HEK293 (cell line): ENCODE results near the gene MED19.

ENCODE experiments used
- CTCF ChIA-PET: fragments of 350-600 bp; formaldehyde crosslinking; extraction: SDS; loops from one replicate; lab custom pipeline; 2021; ENCODE audit warnings: antibody characterized with exemption; lab: Yijun Ruan, JAX
- POLR2A ChIA-PET: fragments of 300-600 bp; formaldehyde crosslinking; extraction: SDS; loops from one replicate; lab custom pipeline; 2020; ENCODE audit warnings: antibody characterized with exemption, inconsistent platforms; lab: Yijun Ruan, JAX
- H3K27ac ChIP-seq: fragments of 200-500 bp; sonication (Bioruptor generic); 2 replicates; pipeline ENCODE4 v1.5.1; 2014; ENCODE audit warnings: low read depth, low read length, control low read depth, inconsistent platforms; ENCODE audit errors: extremely low read depth
- H3K36me3 ChIP-seq, 2 experiments: fragments of 200-500 bp in 1 of 2; sonication (Bioruptor generic) in 1 of 2; 1 replicate in 1 of 2; 2 replicates in 1 of 2; pipeline ENCODE4 v1.5.1; 2014 to 2017; ENCODE audit warnings: inconsistent platforms in 2 of 2, low read length in 2 of 2; ENCODE audit not compliant: control insufficient read depth in 2 of 2, insufficient read depth in 1 of 2
- H3K4me1 ChIP-seq: fragments of 200-500 bp; sonication (Bioruptor generic); 2 replicates; pipeline ENCODE4 v1.5.1; 2014; ENCODE audit warnings: mild to moderate bottlenecking, low read length, inconsistent platforms; ENCODE audit not compliant: control insufficient read depth, insufficient read depth
- H3K4me3 ChIP-seq: 2 replicates; pipeline ENCODE4 v1.5.1; 2011; ENCODE audit warnings: low read depth, mild to moderate bottlenecking, control low read depth, low read length, moderate library complexity
- H3K9me3 ChIP-seq: fragments of 200-500 bp; sonication (Bioruptor generic); 2 replicates; pipeline ENCODE4 v1.5.1; 2014; ENCODE audit warnings: low read depth, low read length, inconsistent platforms; ENCODE audit not compliant: control insufficient read depth, insufficient read depth
- CTCF ChIP-seq: fragments of 450-650 bp; formaldehyde crosslinking; IDR thresholded peaks from 2 replicates; pipeline ENCODE4 v1.5.1; 2016; ENCODE audit warnings: missing biosample characterization, missing genetic modification characterization
- HOXD13 ChIP-seq: sonication (generic); formaldehyde crosslinking; IDR thresholded peaks from 2 replicates; pipeline ENCODE4 v1.8.0; 2022; ENCODE audit warnings: missing genetic modification reagents, borderline replicate concordance
- MEIS1 ChIP-seq: sonication (generic); formaldehyde crosslinking; IDR thresholded peaks from 2 replicates; pipeline ENCODE4 v1.8.1; 2022; ENCODE audit warnings: missing genetic modification reagents, mild to moderate bottlenecking, borderline replicate concordance
- OVOL3 ChIP-seq: fragments of 450-650 bp; formaldehyde crosslinking; IDR thresholded peaks from 2 replicates; pipeline ENCODE4 v1.5.1; 2016; ENCODE audit warnings: missing biosample characterization, missing genetic modification characterization
- YY2 ChIP-seq: fragments of 450-650 bp; formaldehyde crosslinking; IDR thresholded peaks from 2 replicates; pipeline ENCODE4 v1.5.1; 2016; ENCODE audit warnings: missing biosample characterization, missing genetic modification characterization
- ZBTB11 ChIP-seq: fragments of 450-650 bp; formaldehyde crosslinking; conservative IDR thresholded peaks from 2 replicates; pipeline ENCODE4 v1.5.1; 2016; ENCODE audit warnings: low read depth, missing biosample characterization, missing genetic modification characterization
- ZIC2 ChIP-seq: fragments of 450-650 bp; formaldehyde crosslinking; IDR thresholded peaks from 2 replicates; pipeline ENCODE4 v1.5.1; 2016; ENCODE audit warnings: missing biosample characterization, missing genetic modification characterization
- ZNF10 ChIP-seq: fragments of 450-650 bp; formaldehyde crosslinking; IDR thresholded peaks from 2 replicates; pipeline ENCODE4 v1.5.1; 2017; ENCODE audit warnings: missing biosample characterization, missing genetic modification characterization
- ZNF280C ChIP-seq: fragments of 450-650 bp; formaldehyde crosslinking; IDR thresholded peaks from 2 replicates; pipeline ENCODE4 v1.5.1; 2016; ENCODE audit warnings: missing biosample characterization, missing genetic modification characterization
- ZNF280D ChIP-seq: fragments of 450-650 bp; formaldehyde crosslinking; IDR thresholded peaks from 2 replicates; pipeline ENCODE4 v1.5.1; 2016; ENCODE audit warnings: missing biosample characterization, missing genetic modification characterization
- ZNF37A ChIP-seq: fragments of 450-650 bp; IDR thresholded peaks from 2 replicates; pipeline ENCODE4 v1.5.1; 2018; ENCODE audit warnings: missing biosample characterization, missing genetic modification characterization
- ZNF626 ChIP-seq: fragments of 450-650 bp; sonication (Bioruptor Pico); formaldehyde crosslinking; IDR thresholded peaks from 2 replicates; pipeline ENCODE4 v1.5.1; 2018; ENCODE audit warnings: missing biosample characterization, missing genetic modification characterization, inconsistent platforms
- ZNF677 ChIP-seq: fragments of 450-650 bp; IDR thresholded peaks from 2 replicates; pipeline ENCODE4 v1.5.0; 2018; ENCODE audit warnings: missing biosample characterization, mild to moderate bottlenecking, missing genetic modification characterization, moderate library complexity

The MED19 gene

GRCh38 chr11:57758174-57758573 is 46.2 kb upstream of the MED19 start:
- H3K36me3 ChIP-seq, result no peaks in the 10 kb centered on the region
- H3K4me1 ChIP-seq, result no peaks in the 10 kb centered on the region
- H3K4me3 ChIP-seq, result no peak overlapping the region
- H3K27ac ChIP-seq, result no peak overlapping the region
- CTCF ChIA-PET, result interaction anchor here (1.0 to 10.5 kb wide), 2 partner anchors 30 to 43 kb away, joined by 4 to 151 read pairs; no protein-coding TSS in a partner anchor
- TF ChIP-seq ZNF626 (tag by site-specific recombination), result no peak
- TF ChIP-seq, all 188 proteins: peak for 0
- H3K9me3 ChIP-seq, result no peaks in the 10 kb centered on the region
- POLR2A ChIA-PET, result no interaction called here

GRCh38 chr11:57752954-57753353 is 40.9 kb upstream of the MED19 start:
- no peaks in the 10 kb centered on the region for H3K4me1 ChIP-seq
- no peaks in the 10 kb centered on the region for H3K9me3 ChIP-seq
- POLR2A ChIA-PET, result no interaction called here
- H3K27ac ChIP-seq, result no peak overlapping the region
- TF ChIP-seq ZNF280D (tag by site-specific recombination) (no peak), CTCF (tag by site-specific recombination) (no peak), ZNF677 (tag by site-specific recombination) (no peak), OVOL3 (tag by site-specific recombination) (no peak), MEIS1 (CRISPR knock-in tag) (no peak), ZNF37A (tag by site-specific recombination) (no peak), YY2 (tag by site-specific recombination) (no peak), HOXD13 (no peak), ZNF280C (tag by site-specific recombination) (no peak), ZIC2 (tag by site-specific recombination) (no peak), ZNF10 (tag by site-specific recombination) (no peak), ZBTB11 (tag by site-specific recombination) (no peak)
- TF ChIP-seq, all 188 proteins: peak for 0
- Histone ChIP-seq H3K4me3 (no peak overlapping the region), H3K36me3 (no peaks in the 10 kb centered on the region)
- CTCF ChIA-PET, result interaction anchor here (0.6 to 2.2 kb wide), 2 partner anchors 48 to 1356 kb away, joined by 3 to 49 read pairs; no protein-coding TSS in a partner anchor
